K562 (cell line): ENCODE data around the gene SLC25A1. TPM values are rescaled to one million over a fixed set of nuclear protein-coding genes. Genes with fewer than 3 reads are reported as not detected.
A peak's percentile ranks its signal among the peaks of the same experiment; 100 is the strongest.

Source experiments
- CBFA2T2 ChIP-seq: fragments of 450-650 bp; conservative IDR thresholded peaks from 2 replicates; pipeline ENCODE4 v1.6.1; 2017; ENCODE audit warnings: mild to moderate bottlenecking
- JUN ChIP-seq, 2 experiments: sonication (generic) in 1 of 2; formaldehyde crosslinking in 1 of 2; IDR thresholded peaks; 2 replicates each; pipeline versions ENCODE4 v1.6.1 to v1.8.0; 2012 to 2022; ENCODE audit warnings: borderline replicate concordance in 2 of 2, mild to moderate bottlenecking in 2 of 2, improper control_type of control experiment in 1 of 2, low read depth in 1 of 2, low read length in 1 of 2, missing genetic modification reagents in 1 of 2
- NR1H2 ChIP-seq: sonication (generic); formaldehyde crosslinking; IDR thresholded peaks from 2 replicates; pipeline ENCODE4 v1.4.0; 2020; ENCODE audit warnings: mild to moderate bottlenecking, missing genetic modification reagents
- SRSF9 ChIP-seq: fragments of 200-400 bp; formaldehyde crosslinking; IDR thresholded peaks from 2 replicates; pipeline ENCODE4 v1.6.1; 2017; ENCODE audit warnings: low read depth, low read length, borderline replicate concordance
- polyA plus RNA-seq, 8 experiments: library from polyadenylated mRNA; depleted of rRNA in 4 of 8; stranded (reverse) in 5 of 8; unstranded in 3 of 8; fragments of >200 nt; fragmentation: Nextera tagmentation in 2 of 8; fragmentation: Illumina TruSeq in 1 of 8; extraction: Ambion mirVana in 2 of 8; extraction: Trizol in 1 of 8; gene quantifications; 2 replicates each; pipeline versions ENCODE4 v1.2.1 to v1.2.3, GENCODE V29; 2011 to 2014; ENCODE audit warnings: inconsistent platforms in 1 of 8, missing spikeins in 1 of 8
- total RNA-seq, 7 experiments: library from RNA; depleted of rRNA in 6 of 7; stranded (reverse); fragments of >200 nt in 6 of 7; fragmentation: Illumina TruSeq in 2 of 7; extraction: Trizol in 2 of 7; gene quantifications; 2 replicates each; pipeline versions ENCODE4 v1.2.1 to v1.2.3, GENCODE V29; 2011 to 2021; ENCODE audit warnings: low replicate concordance in 1 of 7
- TF ChIP-seq, protein P1 (sequence below): sonication (generic); formaldehyde crosslinking; IDR thresholded peaks from 2 replicates; pipeline ENCODE4 v1.8.0; 2022; ENCODE audit warnings: missing genetic modification reagents, mild to moderate bottlenecking, borderline replicate concordance
- TF ChIP-seq, protein P2 (sequence below): fragments of 450-650 bp; IDR thresholded peaks from 2 replicates; pipeline ENCODE4 v1.6.1; 2016

Gene SLC25A1
- total and polyA plus RNA-seq, 9 of the 15 experiments (the other 6 are each of a cell fraction or from before 2014, with no cell fraction given): 11.0 to 408 (median 110) TPM

DNA sequence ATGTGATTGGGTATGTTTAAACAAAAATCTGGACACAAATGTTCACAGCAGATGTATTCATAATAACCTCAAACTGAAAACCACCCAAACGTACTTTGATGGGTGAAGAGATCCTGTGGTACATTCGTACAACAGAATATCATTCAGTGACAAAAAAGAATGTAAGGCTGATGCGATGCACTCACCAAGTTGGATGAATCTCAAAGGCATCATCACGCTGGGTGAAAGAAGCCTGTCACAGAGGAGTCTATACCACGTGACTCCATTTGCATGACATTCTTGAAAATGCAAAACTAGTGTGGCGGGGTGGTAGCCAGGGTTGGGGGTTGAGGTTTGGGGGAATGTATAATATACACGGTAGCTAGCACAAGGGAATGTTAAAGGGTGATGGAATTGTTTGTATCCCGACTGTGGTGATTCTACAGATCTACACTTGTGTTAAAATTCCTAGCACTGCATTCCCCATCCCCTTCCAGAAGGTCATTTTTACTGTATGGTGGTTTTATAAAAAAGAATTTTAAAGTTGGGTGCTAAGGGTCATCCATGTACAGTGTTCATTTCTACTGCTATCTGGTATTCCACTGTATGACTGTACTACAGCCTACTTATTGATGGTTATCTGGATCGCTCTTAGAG, 35.0 kb upstream of the SLC25A1 start (continued):
- TF ChIP-seq, protein P1, sequence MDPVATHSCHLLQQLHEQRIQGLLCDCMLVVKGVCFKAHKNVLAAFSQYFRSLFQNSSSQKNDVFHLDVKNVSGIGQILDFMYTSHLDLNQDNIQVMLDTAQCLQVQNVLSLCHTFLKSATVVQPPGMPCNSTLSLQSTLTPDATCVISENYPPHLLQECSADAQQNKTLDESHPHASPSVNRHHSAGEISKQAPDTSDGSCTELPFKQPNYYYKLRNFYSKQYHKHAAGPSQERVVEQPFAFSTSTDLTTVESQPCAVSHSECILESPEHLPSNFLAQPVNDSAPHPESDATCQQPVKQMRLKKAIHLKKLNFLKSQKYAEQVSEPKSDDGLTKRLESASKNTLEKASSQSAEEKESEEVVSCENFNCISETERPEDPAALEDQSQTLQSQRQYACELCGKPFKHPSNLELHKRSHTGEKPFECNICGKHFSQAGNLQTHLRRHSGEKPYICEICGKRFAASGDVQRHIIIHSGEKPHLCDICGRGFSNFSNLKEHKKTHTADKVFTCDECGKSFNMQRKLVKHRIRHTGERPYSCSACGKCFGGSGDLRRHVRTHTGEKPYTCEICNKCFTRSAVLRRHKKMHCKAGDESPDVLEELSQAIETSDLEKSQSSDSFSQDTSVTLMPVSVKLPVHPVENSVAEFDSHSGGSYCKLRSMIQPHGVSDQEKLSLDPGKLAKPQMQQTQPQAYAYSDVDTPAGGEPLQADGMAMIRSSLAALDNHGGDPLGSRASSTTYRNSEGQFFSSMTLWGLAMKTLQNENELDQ (CRISPR knock-in tag): 0 out of 2 replicates have a peak, but pooled peaks have one; percentile 43
- no peak for TF ChIP-seq SRSF9
- peak; percentile 43; the same call in 1 of the 2 replicates for TF ChIP-seq NR1H2 (CRISPR knock-in tag)
- TF ChIP-seq, protein P2, sequence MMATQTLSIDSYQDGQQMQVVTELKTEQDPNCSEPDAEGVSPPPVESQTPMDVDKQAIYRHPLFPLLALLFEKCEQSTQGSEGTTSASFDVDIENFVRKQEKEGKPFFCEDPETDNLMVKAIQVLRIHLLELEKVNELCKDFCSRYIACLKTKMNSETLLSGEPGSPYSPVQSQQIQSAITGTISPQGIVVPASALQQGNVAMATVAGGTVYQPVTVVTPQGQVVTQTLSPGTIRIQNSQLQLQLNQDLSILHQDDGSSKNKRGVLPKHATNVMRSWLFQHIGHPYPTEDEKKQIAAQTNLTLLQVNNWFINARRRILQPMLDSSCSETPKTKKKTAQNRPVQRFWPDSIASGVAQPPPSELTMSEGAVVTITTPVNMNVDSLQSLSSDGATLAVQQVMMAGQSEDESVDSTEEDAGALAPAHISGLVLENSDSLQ: 0 out of 2 replicates have a peak, but pooled peaks have one; percentile 26
- TF ChIP-seq JUN (IDR thresholded peaks at IDR 0.05; ENCODE audit: borderline replicate concordance, low read depth, low read length): no peak
- TF ChIP-seq JUN (CRISPR knock-in tag; IDR thresholded peaks at IDR 0.05; ENCODE audit: borderline replicate concordance): 0 out of 2 replicates have a peak, but pooled peaks have one; percentile 70
- TF ChIP-seq CBFA2T2: peak; percentile 74
